Hepatocyte (in vitro differentiated cells): Measurements from ENCODE around the gene ANKRD31.
"Not testable (repeated sequence)": the region's sequence is repeated elsewhere in the genome, so short reads cannot be mapped to it uniquely, and the experiment has no call there.

Source experiments
- EZH2 ChIP-seq: fragments of 200-600 bp; sonication (generic); IDR thresholded peaks from 2 replicates; pipeline ENCODE4 v1.6.1; 2016; ENCODE audit warnings: antibody characterized with exemption, mild to moderate bottlenecking, borderline replicate concordance
- TF ChIP-seq, protein P1 (sequence below): fragments of 200-600 bp; sonication (generic); IDR thresholded peaks from 2 replicates; pipeline ENCODE4 v1.5.1; 2016; ENCODE audit warnings: antibody characterized with exemption, mild to moderate bottlenecking; ENCODE audit not compliant: poor library complexity

DNA sequence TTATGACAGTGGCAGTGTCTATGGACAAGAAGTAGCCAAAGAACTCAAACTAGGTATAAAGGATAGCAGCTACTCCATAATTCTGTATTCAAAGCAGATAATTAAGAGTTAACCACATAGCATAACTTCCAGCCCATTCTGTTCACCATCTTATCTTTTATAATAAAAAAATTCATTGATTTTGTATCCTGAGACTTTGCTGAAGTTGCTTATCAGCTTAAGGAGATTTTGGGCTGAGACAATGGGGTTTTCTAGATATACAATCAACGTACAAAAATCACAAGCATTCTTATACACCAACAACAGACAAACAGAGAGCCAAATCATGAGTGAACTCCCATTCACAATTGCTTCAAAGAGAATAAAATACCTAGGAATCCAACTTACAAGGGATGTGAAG lies 122.4 kb downstream of the ANKRD31 start:
- TF ChIP-seq, protein P1, sequence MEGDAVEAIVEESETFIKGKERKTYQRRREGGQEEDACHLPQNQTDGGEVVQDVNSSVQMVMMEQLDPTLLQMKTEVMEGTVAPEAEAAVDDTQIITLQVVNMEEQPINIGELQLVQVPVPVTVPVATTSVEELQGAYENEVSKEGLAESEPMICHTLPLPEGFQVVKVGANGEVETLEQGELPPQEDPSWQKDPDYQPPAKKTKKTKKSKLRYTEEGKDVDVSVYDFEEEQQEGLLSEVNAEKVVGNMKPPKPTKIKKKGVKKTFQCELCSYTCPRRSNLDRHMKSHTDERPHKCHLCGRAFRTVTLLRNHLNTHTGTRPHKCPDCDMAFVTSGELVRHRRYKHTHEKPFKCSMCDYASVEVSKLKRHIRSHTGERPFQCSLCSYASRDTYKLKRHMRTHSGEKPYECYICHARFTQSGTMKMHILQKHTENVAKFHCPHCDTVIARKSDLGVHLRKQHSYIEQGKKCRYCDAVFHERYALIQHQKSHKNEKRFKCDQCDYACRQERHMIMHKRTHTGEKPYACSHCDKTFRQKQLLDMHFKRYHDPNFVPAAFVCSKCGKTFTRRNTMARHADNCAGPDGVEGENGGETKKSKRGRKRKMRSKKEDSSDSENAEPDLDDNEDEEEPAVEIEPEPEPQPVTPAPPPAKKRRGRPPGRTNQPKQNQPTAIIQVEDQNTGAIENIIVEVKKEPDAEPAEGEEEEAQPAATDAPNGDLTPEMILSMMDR, result not testable (repeated sequence)
- TF ChIP-seq EZH2, result not testable (repeated sequence)
